ENCODE results near the gene PACS1. TPM values are rescaled to one million over a fixed set of nuclear protein-coding genes. Genes with fewer than 3 reads are reported as not detected.

The PACS1 gene
- total and polyA plus RNA-seq, 4 experiments from 2014 or later = 13.7 to 262 (median 177) TPM

DNA sequence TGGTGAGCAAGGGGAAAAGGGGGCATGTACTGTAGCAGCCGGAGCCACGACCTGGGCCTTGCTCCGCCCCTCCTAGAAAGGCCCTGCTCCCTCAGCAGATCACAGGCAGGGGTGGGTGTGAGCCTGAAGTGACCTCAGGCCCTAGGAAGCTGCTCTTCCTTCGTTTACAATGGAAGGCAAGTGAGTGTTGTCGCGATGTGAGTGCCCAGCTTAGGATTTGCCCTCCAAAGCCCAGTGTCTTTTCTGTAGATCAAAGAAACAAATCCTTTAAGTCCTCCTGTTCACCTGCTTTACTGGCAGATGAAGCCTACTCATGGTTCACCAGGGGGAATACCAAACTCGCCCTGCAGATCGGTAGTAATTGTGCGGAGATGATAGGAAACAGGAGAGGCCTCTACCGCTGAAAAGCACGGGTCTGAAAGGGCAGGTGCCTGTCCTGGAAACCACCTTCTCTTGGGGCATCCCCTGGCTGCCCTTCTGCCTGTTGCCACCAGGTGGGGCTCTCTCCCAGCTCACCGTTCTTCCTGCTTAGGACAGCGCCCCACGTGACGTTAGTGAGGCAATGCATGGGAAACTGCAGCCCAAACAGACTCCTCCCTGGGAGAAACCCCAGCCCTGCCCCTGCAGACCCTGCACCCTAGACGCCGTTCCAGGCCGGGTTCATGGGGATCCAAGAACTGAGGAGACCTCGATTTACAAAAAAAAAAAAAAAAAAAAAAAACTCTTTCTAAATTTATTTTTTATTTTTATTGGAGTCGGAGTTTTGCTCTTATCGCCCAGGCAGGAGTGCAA, 152.5 kb downstream of the PACS1 start:
- CTCF ChIA-PET (ENCODE audit: partially characterized antibody) = interaction anchor here (0.7 to 5.2 kb wide), 19 partner anchors 14 to 1447 kb away, joined by 3 to 42 read pairs (median 4); partner anchors contain the start of genes SF3B2, TMEM151A and YIF1A
- peaks cover 0 to 3% (median 0%) of the 10 kb centered on the region in 8 donors for H3K9me3 Mint-ChIP-seq
- H3K36me3 ChIP-seq (ENCODE audit: insufficient read depth, low read length) = peaks cover 58% of the 10 kb centered on the region
- H3K27ac Mint-ChIP-seq = peak overlapping the region; percentile 92 to 99 (median 98)
- no peaks in the 10 kb centered on the region for H3K9me3 ChIP-seq (ENCODE audit: control insufficient read depth in 1 of 2, low read length in 2 of 2)
- peaks cover 33 to 69% of the 10 kb centered on the region in 2 donors for H3K36me3 Mint-ChIP-seq
- peak overlapping the region; percentile 89 for H3K27ac ChIP-seq (ENCODE audit: low read depth, low read length)
- H3K4me3 Mint-ChIP-seq = peak overlapping the region in 3 of 8 donors; percentile 4 to 30 (median 27)
- intact Hi-C loops (cut with micrococcal nuclease) = loop anchor here (1.0 to 2.0 kb wide), 3 partner anchors 46 to 106 kb away; partner anchors contain the start of gene RAB1B
- H3K4me3 ChIP-seq (ENCODE audit: low read length in 2 of 2) = no peak overlapping the region
- H3K27me3 Mint-ChIP-seq = no peaks in the 10 kb centered on the region
- POLR2A ChIA-PET (ENCODE audit: partially characterized antibody) = interaction anchor here (1.7 kb wide), 2 partner anchors 29 to 60 kb away, joined by 9 read pairs; no protein-coding TSS in a partner anchor
- H3K4me1 ChIP-seq (ENCODE audit: insufficient read depth, low read length) = peaks cover 11% of the 10 kb centered on the region
- peak; percentile 92 to 97 (median 94) for DNase-seq
- peaks cover 11 to 22% (median 13%) of the 10 kb centered on the region in 4 donors for H3K4me1 Mint-ChIP-seq
- no peaks in the 10 kb centered on the region for H3K27me3 ChIP-seq (ENCODE audit: insufficient read depth, low read length)

DNA sequence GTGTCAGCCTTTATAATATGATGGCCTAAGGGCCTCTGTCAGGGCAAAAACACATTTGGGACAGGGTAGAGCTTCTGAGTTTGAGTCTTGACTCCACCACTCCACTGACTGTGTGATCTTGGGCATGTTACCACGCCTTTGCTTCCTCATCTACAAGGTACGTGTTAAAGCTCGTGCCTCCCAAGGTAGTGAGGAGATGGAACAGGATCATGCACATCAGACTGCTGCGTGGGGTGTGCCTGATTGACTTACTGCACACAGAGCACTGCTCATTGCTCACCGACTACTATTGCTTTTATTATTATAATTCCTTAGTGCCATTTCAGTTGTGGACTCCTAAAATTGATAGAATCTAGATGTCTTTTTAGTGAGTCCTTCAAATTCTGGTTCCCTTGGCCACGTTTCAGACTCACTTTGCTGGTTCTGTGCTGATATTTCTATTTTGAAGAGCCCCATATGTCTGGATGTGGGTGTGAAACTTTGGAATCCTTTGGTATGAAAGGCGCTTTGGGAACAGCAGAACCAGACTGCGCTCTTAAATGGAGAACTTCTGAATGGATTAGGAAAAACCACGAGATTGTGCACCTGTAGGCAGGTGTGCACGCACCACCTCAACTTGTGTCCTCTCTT, 154.3 kb downstream of the PACS1 start:
- Histone ChIP-seq H3K4me1 (ENCODE audit: insufficient read depth, low read length) (peaks cover 11% of the 10 kb centered on the region), H3K36me3 (ENCODE audit: insufficient read depth, low read length) (peaks cover 51% of the 10 kb centered on the region), H3K27ac (ENCODE audit: low read depth, low read length) (no peak overlapping the region), H3K27me3 (ENCODE audit: insufficient read depth, low read length) (no peaks in the 10 kb centered on the region), H3K4me3 (ENCODE audit: low read length in 2 of 2) (no peak overlapping the region), H3K9me3 (ENCODE audit: control insufficient read depth in 1 of 2, low read length in 2 of 2) (no peaks in the 10 kb centered on the region)
- ChIA-PET CTCF (ENCODE audit: partially characterized antibody) (interaction anchor here (1.5 to 5.2 kb wide), 3 partner anchors 27 to 88 kb away, joined by 4 to 42 read pairs (median 12); no protein-coding TSS in a partner anchor), POLR2A (ENCODE audit: partially characterized antibody) (interaction anchor here (1.3 to 1.7 kb wide), 2 partner anchors 28 to 43 kb away, joined by 3 to 9 read pairs; no protein-coding TSS in a partner anchor)
- Mint-ChIP-seq H3K4me3 (no peak overlapping the region), H3K27ac (peak overlapping the region in 1 of 7 donors; percentile 17), H3K36me3 (peaks cover 31 to 66% of the 10 kb centered on the region in 2 donors), H3K4me1 (peaks cover 9 to 16% (median 12%) of the 10 kb centered on the region in 4 donors), H3K9me3 (peaks cover 0 to 3% (median 0%) of the 10 kb centered on the region in 8 donors), H3K27me3 (no peaks in the 10 kb centered on the region)
- intact Hi-C loops (cut with micrococcal nuclease) = no loop called here
- DNase-seq = no peak

DNA sequence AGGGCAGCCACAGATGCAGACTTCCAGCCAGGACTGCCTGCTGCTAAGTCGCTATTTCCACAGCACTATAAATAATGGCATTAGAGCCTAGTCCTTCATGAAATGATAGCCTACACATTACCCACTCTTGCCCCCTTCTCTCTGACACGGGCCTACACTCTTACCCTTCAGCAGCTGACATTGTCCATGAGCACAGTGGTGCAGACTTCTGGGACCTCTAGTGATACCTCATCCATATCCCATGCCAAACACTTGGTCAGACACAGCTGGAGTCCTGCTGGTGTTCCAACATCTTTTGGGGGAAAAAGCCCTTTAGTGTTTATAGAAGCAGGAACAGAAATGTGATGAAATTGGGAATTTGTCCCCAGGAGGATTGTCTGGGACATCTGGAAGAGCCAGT, 155.0 kb downstream of the PACS1 start:
- Mint-ChIP-seq H3K9me3 (peaks cover 0 to 3% (median 0%) of the 10 kb centered on the region in 8 donors), H3K27ac (peak overlapping the region in 2 of 7 donors; percentile 13 to 62), H3K4me3 (no peak overlapping the region), H3K27me3 (no peaks in the 10 kb centered on the region), H3K4me1 (peaks cover 9 to 16% (median 12%) of the 10 kb centered on the region in 4 donors), H3K36me3 (peaks cover 36 to 63% of the 10 kb centered on the region in 2 donors)
- intact Hi-C loops (cut with micrococcal nuclease) = no loop called here
- no peaks in the 10 kb centered on the region for H3K27me3 ChIP-seq (ENCODE audit: insufficient read depth, low read length)
- no peak for DNase-seq
- peaks cover 11% of the 10 kb centered on the region for H3K4me1 ChIP-seq (ENCODE audit: insufficient read depth, low read length)
- H3K36me3 ChIP-seq (ENCODE audit: insufficient read depth, low read length) = peaks cover 44% of the 10 kb centered on the region
- no peak overlapping the region for H3K4me3 ChIP-seq (ENCODE audit: low read length in 2 of 2)
- no peaks in the 10 kb centered on the region for H3K9me3 ChIP-seq (ENCODE audit: control insufficient read depth in 1 of 2, low read length in 2 of 2)
- CTCF ChIA-PET (ENCODE audit: partially characterized antibody) = interaction anchor here (0.8 to 1.5 kb wide), 5 partner anchors 12 to 138 kb away, joined by 3 to 6 read pairs (median 4); no protein-coding TSS in a partner anchor
- POLR2A ChIA-PET (ENCODE audit: partially characterized antibody) = no interaction called here
- no peak overlapping the region for H3K27ac ChIP-seq (ENCODE audit: low read depth, low read length)

DNA sequence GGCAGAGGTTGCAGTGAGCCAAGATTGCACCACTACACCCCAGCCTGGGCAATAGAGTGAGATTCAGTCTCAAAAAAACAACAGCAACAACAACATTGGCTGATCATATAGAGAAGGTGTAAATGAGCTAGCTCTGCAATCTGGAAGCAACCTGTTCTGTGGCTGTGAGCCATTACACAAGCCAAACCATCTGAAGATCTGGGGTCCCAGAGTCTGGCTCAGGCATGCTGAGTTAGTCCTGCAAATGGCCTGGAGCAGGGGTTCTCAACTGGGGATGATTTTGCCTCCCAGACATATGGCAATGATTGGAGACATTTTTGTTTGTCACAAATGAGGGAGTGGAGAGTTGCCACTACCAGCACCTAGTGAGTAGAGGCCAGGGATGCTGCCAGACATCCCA, 156.0 kb downstream of the PACS1 start:
- Histone ChIP-seq H3K4me1 (ENCODE audit: insufficient read depth, low read length) (peaks cover 11% of the 10 kb centered on the region), H3K4me3 (ENCODE audit: low read length in 2 of 2) (no peak overlapping the region), H3K9me3 (ENCODE audit: control insufficient read depth in 1 of 2, low read length in 2 of 2) (no peaks in the 10 kb centered on the region), H3K27me3 (ENCODE audit: insufficient read depth, low read length) (no peaks in the 10 kb centered on the region), H3K27ac (ENCODE audit: low read depth, low read length) (no peak overlapping the region), H3K36me3 (ENCODE audit: insufficient read depth, low read length) (peaks cover 41% of the 10 kb centered on the region)
- peaks cover 0 to 4% (median 0%) of the 10 kb centered on the region in 8 donors for H3K9me3 Mint-ChIP-seq
- no peaks in the 10 kb centered on the region for H3K27me3 Mint-ChIP-seq
- H3K4me1 Mint-ChIP-seq = peaks cover 9 to 16% (median 12%) of the 10 kb centered on the region in 4 donors
- peak overlapping the region in 1 of 7 donors; percentile 17 for H3K27ac Mint-ChIP-seq
- no peak for DNase-seq
- intact Hi-C loops (cut with micrococcal nuclease) = no loop called here
- ChIA-PET CTCF (ENCODE audit: partially characterized antibody) (interaction anchor here (1.2 to 1.5 kb wide), 4 partner anchors 11 to 57 kb away, joined by 3 to 6 read pairs (median 4); no protein-coding TSS in a partner anchor), POLR2A (ENCODE audit: partially characterized antibody) (no interaction called here)
- H3K4me3 Mint-ChIP-seq = no peak overlapping the region
- H3K36me3 Mint-ChIP-seq = peaks cover 35 to 60% of the 10 kb centered on the region in 2 donors

DNA sequence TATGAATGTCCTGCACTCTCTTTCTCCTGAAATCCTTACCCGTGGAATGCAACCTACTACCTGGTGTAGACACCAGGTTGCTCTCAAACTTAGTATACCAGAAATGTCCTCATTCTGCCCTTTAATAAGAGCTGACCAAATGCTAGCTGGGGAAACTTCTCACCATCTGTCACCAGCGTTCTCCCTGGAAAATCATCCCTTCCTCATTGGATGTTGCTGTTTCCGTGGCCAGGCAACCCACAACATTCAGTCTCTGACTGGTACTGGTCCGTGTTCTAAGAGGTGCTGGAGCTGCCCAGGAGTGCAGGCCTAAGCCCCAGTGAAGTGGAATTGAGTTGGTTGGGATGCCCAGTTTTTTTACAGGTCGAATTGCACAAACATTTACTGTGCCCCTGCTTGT, 157.6 kb downstream of the PACS1 start:
- intact Hi-C loops (cut with micrococcal nuclease) = no loop called here
- ChIA-PET CTCF (ENCODE audit: partially characterized antibody) (interaction anchor here (1.0 kb wide), 1 partner anchor 55 kb away, joined by 3 read pairs; no protein-coding TSS in a partner anchor), POLR2A (ENCODE audit: partially characterized antibody) (interaction anchor here (1.0 kb wide), 1 partner anchor 62 kb away, joined by 3 read pairs; no protein-coding TSS in a partner anchor)
- Mint-ChIP-seq H3K36me3 (peaks cover 36 to 60% of the 10 kb centered on the region in 2 donors), H3K9me3 (peaks cover 0 to 5% (median 0%) of the 10 kb centered on the region in 8 donors), H3K27me3 (no peaks in the 10 kb centered on the region), H3K27ac (peak overlapping the region in 2 of 7 donors; percentile 8 to 56), H3K4me1 (peaks cover 1 to 5% (median 3%) of the 10 kb centered on the region in 4 donors), H3K4me3 (no peak overlapping the region)
- Histone ChIP-seq H3K9me3 (ENCODE audit: control insufficient read depth in 1 of 2, low read length in 2 of 2) (no peaks in the 10 kb centered on the region), H3K36me3 (ENCODE audit: insufficient read depth, low read length) (peaks cover 56% of the 10 kb centered on the region), H3K4me1 (ENCODE audit: insufficient read depth, low read length) (peaks cover 2% of the 10 kb centered on the region), H3K4me3 (ENCODE audit: low read length in 2 of 2) (no peak overlapping the region), H3K27ac (ENCODE audit: low read depth, low read length) (no peak overlapping the region), H3K27me3 (ENCODE audit: insufficient read depth, low read length) (no peaks in the 10 kb centered on the region)
- no peak for DNase-seq

DNA sequence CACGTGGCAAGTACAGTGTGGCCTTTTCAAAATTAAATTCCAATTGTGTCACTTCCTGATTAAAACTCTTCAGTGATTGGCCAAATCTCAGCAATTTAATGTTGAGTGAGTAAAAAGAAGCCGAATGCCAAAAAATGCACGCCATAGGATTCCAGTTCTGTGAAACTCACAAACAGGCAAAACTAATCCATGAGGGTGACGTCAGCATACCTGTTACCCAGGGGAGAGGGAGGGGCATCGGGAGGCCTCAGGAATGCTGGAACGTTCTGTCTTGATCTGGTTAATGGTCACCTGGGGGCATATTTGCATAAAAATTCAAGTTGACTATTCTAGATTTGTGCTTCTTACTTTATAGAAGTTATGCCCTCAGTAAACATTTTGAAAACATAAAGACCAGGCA, 158.4 kb downstream of the PACS1 start:
- CTCF ChIA-PET (ENCODE audit: partially characterized antibody) = no interaction called here
- H3K36me3 ChIP-seq (ENCODE audit: insufficient read depth, low read length) = peaks cover 64% of the 10 kb centered on the region
- H3K27ac Mint-ChIP-seq = peak overlapping the region in 1 of 7 donors; percentile 19

More for the DNA sequence above, 158.4 kb downstream of the PACS1 start:
- H3K27me3 ChIP-seq (ENCODE audit: insufficient read depth, low read length) = no peaks in the 10 kb centered on the region
- peaks cover 43 to 67% of the 10 kb centered on the region in 2 donors for H3K36me3 Mint-ChIP-seq
- intact Hi-C loops (cut with micrococcal nuclease) = no loop called here
- DNase-seq = no peak
- no peaks in the 10 kb centered on the region for H3K27me3 Mint-ChIP-seq
- no peaks in the 10 kb centered on the region for H3K4me1 ChIP-seq (ENCODE audit: insufficient read depth, low read length)
- no peaks in the 10 kb centered on the region for H3K9me3 ChIP-seq (ENCODE audit: control insufficient read depth in 1 of 2, low read length in 2 of 2)
- peaks cover 0 to 3% (median under 1%) of the 10 kb centered on the region in 4 donors for H3K4me1 Mint-ChIP-seq
- peaks cover 0 to 7% (median 0%) of the 10 kb centered on the region in 8 donors for H3K9me3 Mint-ChIP-seq
- POLR2A ChIA-PET (ENCODE audit: partially characterized antibody) = interaction anchor here (1.0 kb wide), 1 partner anchor 61 kb away, joined by 3 read pairs; no protein-coding TSS in a partner anchor
- H3K27ac ChIP-seq (ENCODE audit: low read depth, low read length) = no peak overlapping the region
- H3K4me3 Mint-ChIP-seq = no peak overlapping the region
- H3K4me3 ChIP-seq (ENCODE audit: low read length in 2 of 2) = no peak overlapping the region

Data from CD4-positive, alpha-beta memory T cell (primary cell).